Activated naive CD8-positive, alpha-beta T cell treated with anti-CD3 and anti-CD28 coated beads, Interleukin-2, amount 10 ng/mL, durations not matched to agents 7 days and 5 days (primary cell): ENCODE data around the gene HS3ST4. TPM values are rescaled to one million over a fixed set of nuclear protein-coding genes. Genes with fewer than 3 reads are reported as not detected.

Source experiments
- ATAC-seq: fragments of 150-1000 bp; cut with Tn5 transposase; one replicate; pipeline ENCODE4 v1.10.0; 2021; ENCODE audit warnings: low read depth, moderate library complexity
- POLR2A ChIA-PET: fragments of 350-600 bp; sonication (Branson Sonifier 250); formaldehyde crosslinking; loops from one replicate; lab custom pipeline; 2021; ENCODE audit warnings: antibody characterized with exemption; lab: Charles Lee
- DNase-seq: peaks from one replicate; pipeline ENCODE4 v3.0.0; 2021
- H3K27ac Mint-ChIP-seq: one replicate; pipeline ENCODE4 v1.8.0; 2022; ENCODE audit warnings: mild to moderate bottlenecking, mixed read lengths
- H3K27me3 Mint-ChIP-seq: one replicate; pipeline ENCODE4 v1.8.0; 2022; ENCODE audit warnings: mild to moderate bottlenecking, moderate library complexity, mixed read lengths
- H3K36me3 Mint-ChIP-seq: one replicate; pipeline ENCODE4 v1.8.0; 2021; ENCODE audit warnings: mild to moderate bottlenecking, mixed read lengths
- H3K4me1 Mint-ChIP-seq: one replicate; pipeline ENCODE4 v1.8.0; 2021; ENCODE audit warnings: mixed read lengths
- H3K4me3 Mint-ChIP-seq: one replicate; pipeline ENCODE4 v1.8.0; 2022; ENCODE audit warnings: mild to moderate bottlenecking, moderate library complexity, mixed read lengths
- H3K9me3 Mint-ChIP-seq: one replicate; pipeline ENCODE4 v1.8.0; 2021; ENCODE audit warnings: mixed read lengths
- total RNA-seq, 2 experiments: library from RNA; stranded (reverse); gene quantifications; one replicate each; pipeline ENCODE4 v1.2.3, GENCODE V29; 2021

The HS3ST4 gene
- total RNA-seq, 2 experiments from 2014 or later: not detected

GRCh38 chr16:25707982-25708583 is 16.3 kb downstream of the HS3ST4 start:
- Mint-ChIP-seq H3K4me3 (no peak overlapping the region), H3K4me1 (no peaks in the 10 kb centered on the region), H3K36me3 (no peaks in the 10 kb centered on the region), H3K27ac (no peak overlapping the region), H3K27me3 (peaks cover 12% of the 10 kb centered on the region), H3K9me3 (no peaks in the 10 kb centered on the region)
- ATAC-seq (no peak), DNase-seq (no peak)
- POLR2A ChIA-PET: no interaction called here

GRCh38 chr16:25709213-25709612 is 17.5 kb downstream of the HS3ST4 start:
- DNase-seq (no peak), ATAC-seq (no peak)
- Mint-ChIP-seq H3K27ac (no peak overlapping the region), H3K27me3 (peaks cover 12% of the 10 kb centered on the region), H3K9me3 (no peaks in the 10 kb centered on the region), H3K4me3 (no peak overlapping the region), H3K36me3 (no peaks in the 10 kb centered on the region), H3K4me1 (no peaks in the 10 kb centered on the region)
- POLR2A ChIA-PET: no interaction called here

GRCh38 chr16:25713785-25714570 is 22.2 kb downstream of the HS3ST4 start:
- no peak for ATAC-seq
- Mint-ChIP-seq H3K4me3 (no peak overlapping the region), H3K27me3 (peaks cover 7% of the 10 kb centered on the region), H3K9me3 (no peaks in the 10 kb centered on the region), H3K27ac (no peak overlapping the region), H3K4me1 (no peaks in the 10 kb centered on the region), H3K36me3 (no peaks in the 10 kb centered on the region)
- POLR2A ChIA-PET: no interaction called here
- DNase-seq: no peak

- H3K27me3 Mint-ChIP-seq: peaks cover 2% of the 10 kb centered on the region
- H3K9me3 Mint-ChIP-seq: no peaks in the 10 kb centered on the region
- DNase-seq (no peak), ATAC-seq (no peak)
- no peak overlapping the region for H3K27ac Mint-ChIP-seq
- no peaks in the 10 kb centered on the region for H3K36me3 Mint-ChIP-seq
- H3K4me3 Mint-ChIP-seq: no peak overlapping the region
- H3K4me1 Mint-ChIP-seq: no peaks in the 10 kb centered on the region
- POLR2A ChIA-PET: no interaction called here
These were observed 24.4 kb downstream of the HS3ST4 start for GRCh38 chr16:25716186-25716585.

- H3K4me3 Mint-ChIP-seq: no peak overlapping the region
- H3K9me3 Mint-ChIP-seq: no peaks in the 10 kb centered on the region
- H3K4me1 Mint-ChIP-seq: no peaks in the 10 kb centered on the region
These were observed 29.7 kb downstream of the HS3ST4 start for GRCh38 chr16:25721439-25721838.

GRCh38 chr16:25726430-25727098 is 34.8 kb downstream of the HS3ST4 start:
- Mint-ChIP-seq H3K9me3 (no peaks in the 10 kb centered on the region), H3K27ac (no peak overlapping the region), H3K4me1 (no peaks in the 10 kb centered on the region), H3K4me3 (no peak overlapping the region), H3K36me3 (no peaks in the 10 kb centered on the region), H3K27me3 (no peaks in the 10 kb centered on the region)
- DNase-seq: no peak
- POLR2A ChIA-PET: no interaction called here
- ATAC-seq: no peak

More at GRCh38 chr16:25721439-25721838, 29.7 kb downstream of the HS3ST4 start:
- no peak overlapping the region for H3K27ac Mint-ChIP-seq
- POLR2A ChIA-PET: no interaction called here
- no peaks in the 10 kb centered on the region for H3K27me3 Mint-ChIP-seq
- H3K36me3 Mint-ChIP-seq: no peaks in the 10 kb centered on the region
- ATAC-seq (no peak), DNase-seq (no peak)

- H3K9me3 Mint-ChIP-seq: no peaks in the 10 kb centered on the region
- no peak overlapping the region for H3K4me3 Mint-ChIP-seq
- no peak for ATAC-seq
- no peaks in the 10 kb centered on the region for H3K27me3 Mint-ChIP-seq
- POLR2A ChIA-PET: no interaction called here
- DNase-seq: no peak
- no peak overlapping the region for H3K27ac Mint-ChIP-seq
- no peaks in the 10 kb centered on the region for H3K36me3 Mint-ChIP-seq
- H3K4me1 Mint-ChIP-seq: no peaks in the 10 kb centered on the region
These were observed 37.6 kb downstream of the HS3ST4 start for GRCh38 chr16:25729188-25729915.

- no peak for ATAC-seq
- no peak overlapping the region for H3K27ac Mint-ChIP-seq
- POLR2A ChIA-PET: no interaction called here
- no peak overlapping the region for H3K4me3 Mint-ChIP-seq
- H3K9me3 Mint-ChIP-seq: no peaks in the 10 kb centered on the region
- H3K36me3 Mint-ChIP-seq: no peaks in the 10 kb centered on the region
- no peak for DNase-seq
- no peaks in the 10 kb centered on the region for H3K4me1 Mint-ChIP-seq
- no peaks in the 10 kb centered on the region for H3K27me3 Mint-ChIP-seq
These were observed 38.6 kb downstream of the HS3ST4 start for GRCh38 chr16:25730396-25730795.

- POLR2A ChIA-PET: no interaction called here
- H3K27ac Mint-ChIP-seq: no peak overlapping the region
- DNase-seq (no peak), ATAC-seq (no peak)
- H3K4me1 Mint-ChIP-seq: no peaks in the 10 kb centered on the region
- H3K27me3 Mint-ChIP-seq: no peaks in the 10 kb centered on the region
- H3K36me3 Mint-ChIP-seq: no peaks in the 10 kb centered on the region
- no peaks in the 10 kb centered on the region for H3K9me3 Mint-ChIP-seq
- H3K4me3 Mint-ChIP-seq: no peak overlapping the region
These were observed 42.9 kb downstream of the HS3ST4 start for GRCh38 chr16:25734430-25735385.

GRCh38 chr16:25735645-25736044 is 43.9 kb downstream of the HS3ST4 start:
- POLR2A ChIA-PET: no interaction called here
- no peaks in the 10 kb centered on the region for H3K4me1 Mint-ChIP-seq
- DNase-seq (no peak), ATAC-seq (no peak)
- H3K4me3 Mint-ChIP-seq: no peak overlapping the region
- no peak overlapping the region for H3K27ac Mint-ChIP-seq
- H3K36me3 Mint-ChIP-seq: no peaks in the 10 kb centered on the region
- no peaks in the 10 kb centered on the region for H3K9me3 Mint-ChIP-seq
- H3K27me3 Mint-ChIP-seq: no peaks in the 10 kb centered on the region

GRCh38 chr16:25747160-25747758 is 55.5 kb downstream of the HS3ST4 start:
- DNase-seq (peak; percentile 37), ATAC-seq (no peak)
- H3K36me3 Mint-ChIP-seq: no peaks in the 10 kb centered on the region
- H3K27me3 Mint-ChIP-seq: no peaks in the 10 kb centered on the region
- POLR2A ChIA-PET: no interaction called here
- peaks cover 1% of the 10 kb centered on the region for H3K9me3 Mint-ChIP-seq
- H3K27ac Mint-ChIP-seq: no peak overlapping the region
- no peak overlapping the region for H3K4me3 Mint-ChIP-seq
- no peaks in the 10 kb centered on the region for H3K4me1 Mint-ChIP-seq

GRCh38 chr16:25748092-25748654 is 56.4 kb downstream of the HS3ST4 start:
- Mint-ChIP-seq H3K36me3 (no peaks in the 10 kb centered on the region), H3K27ac (no peak overlapping the region), H3K4me1 (no peaks in the 10 kb centered on the region), H3K4me3 (no peak overlapping the region), H3K9me3 (peaks cover 1% of the 10 kb centered on the region), H3K27me3 (no peaks in the 10 kb centered on the region)
- no peak for ATAC-seq
- POLR2A ChIA-PET: no interaction called here
- DNase-seq: no peak
